COLO829 (cell line): Measurements from ENCODE around the gene PITPNM3.
A peak's percentile ranks its signal among the peaks of the same experiment; 100 is the strongest.

Experiments
- DNase-seq: peaks from one replicate; pipeline ENCODE4 v3.0.0; 2012; ENCODE audit warnings: low spot score

The PITPNM3 gene

GRCh38 chr17:6462692-6463091 is 93.7 kb downstream of the PITPNM3 start:
- no peak for DNase-seq

- DNase-seq, result no peak
Measured at GRCh38 chr17:6461792-6462524, 94.4 kb downstream of the PITPNM3 start.

GRCh38 chr17:6461246-6461645 is 95.1 kb downstream of the PITPNM3 start:
- no peak for DNase-seq

- no peak for DNase-seq
Measured at GRCh38 chr17:6460531-6461161, 95.7 kb downstream of the PITPNM3 start.

DNA sequence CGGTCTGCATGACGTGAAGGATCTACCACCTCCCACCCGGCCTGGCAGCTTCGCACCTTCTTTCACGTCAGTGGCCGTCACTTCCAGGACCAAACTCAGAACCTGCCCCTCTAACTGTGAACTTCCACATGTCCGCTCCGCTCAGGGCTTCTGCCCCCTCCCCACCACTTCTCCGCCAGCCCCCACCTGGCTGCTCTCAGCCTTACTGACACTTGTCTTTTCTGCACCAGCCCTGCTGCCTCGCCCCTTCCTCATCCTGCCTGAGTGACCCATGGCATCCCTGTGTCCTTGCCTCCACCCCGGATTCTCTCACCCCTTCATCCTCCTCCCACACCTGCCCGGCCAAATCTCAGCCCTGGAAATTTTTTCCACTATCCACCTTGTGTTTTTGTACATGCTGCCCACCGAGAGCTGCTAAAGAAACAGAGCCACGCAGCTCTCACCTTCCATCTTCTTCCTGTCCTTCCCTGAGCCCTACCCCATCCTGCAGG is 97.8 kb downstream of the PITPNM3 start:
- DNase-seq, result no peak

DNA sequence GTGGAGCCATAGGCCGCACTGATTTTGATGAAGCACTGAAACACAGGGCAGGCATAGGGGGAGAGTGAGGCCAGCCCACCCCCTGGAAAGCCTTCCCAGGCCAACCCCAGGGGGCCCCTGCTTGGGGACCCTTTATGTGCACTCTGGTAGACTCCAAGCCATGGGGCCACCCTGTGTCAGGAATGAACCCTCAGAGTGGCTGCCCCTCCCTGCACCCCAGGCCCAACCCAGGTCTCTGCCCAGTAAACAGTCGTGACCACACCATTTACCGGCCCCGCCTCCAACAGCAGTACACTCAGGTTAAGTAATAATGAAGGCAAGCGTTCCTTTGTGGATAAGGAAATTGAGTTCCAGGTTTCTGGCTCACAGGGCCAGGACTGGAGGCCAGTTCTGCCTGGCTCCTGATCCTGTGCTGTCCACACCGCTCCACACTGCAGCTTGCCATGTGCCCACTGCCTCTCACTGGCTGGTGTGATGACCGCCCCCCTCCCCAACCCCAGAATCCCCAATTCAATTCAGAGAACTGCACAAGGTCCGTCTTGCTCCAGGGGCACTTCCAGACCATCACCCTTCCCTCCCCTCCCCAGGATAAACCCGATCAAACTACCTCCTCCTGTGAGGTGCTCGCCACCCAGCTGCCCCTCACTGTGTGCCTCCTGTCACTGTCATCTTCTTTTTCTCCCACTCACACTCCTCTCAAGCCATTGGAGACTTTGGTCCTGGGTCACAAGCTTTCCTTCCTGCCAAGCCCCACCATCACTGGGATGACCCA is 98.5 kb downstream of the PITPNM3 start:
- DNase-seq, result no peak

DNA sequence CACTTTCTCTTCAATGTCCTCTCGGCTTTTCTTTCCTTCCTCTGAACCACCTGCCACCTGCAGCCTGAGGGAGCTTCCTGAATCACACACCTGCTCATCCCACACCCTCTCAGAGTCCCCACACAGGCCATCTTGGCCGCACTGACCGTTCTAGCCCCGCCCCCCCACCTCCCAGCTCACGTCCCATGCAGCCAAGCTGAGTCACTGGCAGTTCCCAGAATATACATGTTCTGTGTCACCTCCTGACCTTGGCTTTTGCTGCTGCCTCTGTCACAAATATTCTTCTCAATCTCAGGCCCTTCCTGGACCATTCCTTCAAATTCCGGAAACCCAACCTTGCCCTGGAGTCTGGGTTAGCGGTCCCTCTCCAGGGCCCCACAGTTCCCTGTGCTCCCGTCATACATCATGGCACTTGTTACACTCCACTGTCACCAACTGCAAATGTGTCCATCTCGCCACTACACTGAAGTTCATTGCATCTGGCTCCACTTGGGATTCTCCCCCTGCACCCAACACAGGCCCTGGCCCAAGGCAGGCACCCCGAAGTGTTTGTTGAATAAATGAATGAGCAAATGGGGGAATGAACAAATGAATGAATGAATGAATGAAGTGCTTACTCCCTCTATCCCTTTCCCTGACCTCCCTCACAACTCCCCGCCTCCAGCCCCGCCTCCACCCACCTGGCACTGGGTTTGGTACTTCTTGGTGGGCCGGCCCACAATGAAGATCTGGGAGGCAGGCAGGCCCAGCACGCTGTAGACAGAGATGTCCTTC is 99.3 kb downstream of the PITPNM3 start:
- DNase-seq, result peak; percentile 27

GRCh38 chr17:6456321-6456720 is 100.0 kb downstream of the PITPNM3 start:
- DNase-seq, result no peak

DNA sequence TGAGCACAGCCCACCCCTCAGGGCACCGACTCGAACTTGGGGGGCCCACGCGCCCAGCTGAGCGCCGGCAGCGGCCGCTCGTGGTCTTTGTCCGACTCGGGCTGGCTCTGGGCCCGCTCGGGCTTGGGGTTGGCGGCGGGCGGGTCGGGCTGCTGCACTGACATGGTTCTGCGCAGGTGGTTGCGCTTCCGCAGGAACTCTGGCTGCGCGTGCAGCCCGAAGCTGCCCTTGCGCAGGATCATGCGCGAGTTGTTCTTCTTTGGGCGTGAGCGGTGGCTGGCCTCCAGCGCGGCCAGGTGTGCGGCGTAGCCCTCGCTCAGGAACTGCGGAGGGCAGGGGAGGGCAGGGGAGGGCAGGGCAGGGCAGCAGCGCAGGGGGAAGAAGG is 101.0 kb downstream of the PITPNM3 start:
- no peak for DNase-seq

GRCh38 chr17:6454495-6455320 is 101.6 kb downstream of the PITPNM3 start:
- DNase-seq, result no peak

DNA sequence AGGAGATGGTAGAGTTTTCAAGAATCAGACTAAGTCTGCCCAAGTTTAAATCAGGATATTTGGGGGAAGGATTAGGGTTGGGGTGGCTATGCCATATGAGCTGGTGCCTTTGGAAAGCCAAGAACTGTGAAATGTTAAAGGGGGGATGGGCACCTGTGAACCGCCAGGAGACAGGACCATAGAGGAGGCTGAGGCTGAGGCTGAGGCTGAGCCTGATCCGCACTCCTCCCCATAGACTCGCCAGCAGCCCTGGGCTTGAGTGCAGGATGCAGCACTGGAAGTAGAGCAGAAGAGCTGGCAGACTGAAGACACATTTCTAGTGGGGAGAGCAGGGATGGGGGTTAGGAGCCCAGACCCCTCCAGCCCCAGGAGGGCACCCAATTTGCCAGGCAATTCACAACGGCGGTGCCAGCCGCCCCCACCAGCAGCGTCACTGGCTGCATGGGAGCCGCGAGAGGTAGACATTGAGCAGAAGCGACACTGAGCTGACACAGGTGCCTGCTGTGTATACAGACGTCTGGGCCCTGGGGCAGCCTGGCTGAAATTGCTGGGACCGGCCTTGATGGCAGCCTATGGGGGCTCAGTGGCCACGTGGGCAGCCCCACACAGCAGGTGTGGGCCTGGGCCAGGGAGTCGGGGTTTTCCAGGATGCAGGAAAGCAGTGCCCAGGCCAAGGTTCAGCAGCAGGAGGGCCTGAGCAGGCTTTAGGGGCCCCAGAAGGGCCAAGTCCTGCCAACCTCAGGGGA is 102.9 kb downstream of the PITPNM3 start:
- DNase-seq, result no peak

DNA sequence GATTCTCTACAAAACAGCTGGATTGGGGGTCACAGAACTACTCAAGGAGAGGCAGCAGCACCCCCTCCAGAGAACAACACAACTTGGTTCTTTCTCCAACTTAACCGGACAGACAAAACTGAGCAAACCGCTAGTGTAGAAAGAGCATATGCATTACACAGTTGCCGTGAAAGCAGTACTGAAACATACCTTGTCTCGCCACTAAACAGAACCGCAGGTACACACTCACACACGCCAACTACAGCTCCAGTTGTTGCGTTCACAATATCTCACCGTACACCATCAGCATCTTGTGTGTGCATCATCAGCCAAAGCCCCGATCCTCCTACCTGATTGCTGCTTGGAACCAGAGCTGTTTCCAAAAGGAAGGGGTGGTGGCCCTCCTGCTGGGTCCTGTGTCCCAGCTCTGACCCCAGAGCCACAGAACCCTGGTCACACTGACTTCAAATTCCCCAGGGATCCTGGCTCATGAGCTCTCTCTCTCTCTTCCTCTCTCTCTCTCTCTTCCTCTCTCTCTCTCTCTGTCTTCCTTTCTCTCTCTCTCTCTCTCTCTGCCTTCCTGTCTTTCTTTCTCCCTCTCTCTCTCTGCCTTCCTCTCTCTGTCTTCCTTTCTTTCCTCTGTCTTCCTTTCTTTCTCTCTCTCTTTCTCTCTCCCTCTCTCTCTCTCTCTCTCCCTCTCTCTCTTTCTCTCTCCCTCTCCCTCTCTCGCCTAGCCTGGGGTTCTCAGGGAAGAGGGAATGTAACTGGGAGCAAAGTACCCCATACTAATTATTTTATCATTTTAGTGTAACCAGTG is 103.7 kb downstream of the PITPNM3 start:
- no peak for DNase-seq

GRCh38 chr17:6450926-6451832 is 105.2 kb downstream of the PITPNM3 start:
- peak; percentile 28 for DNase-seq

DNA sequence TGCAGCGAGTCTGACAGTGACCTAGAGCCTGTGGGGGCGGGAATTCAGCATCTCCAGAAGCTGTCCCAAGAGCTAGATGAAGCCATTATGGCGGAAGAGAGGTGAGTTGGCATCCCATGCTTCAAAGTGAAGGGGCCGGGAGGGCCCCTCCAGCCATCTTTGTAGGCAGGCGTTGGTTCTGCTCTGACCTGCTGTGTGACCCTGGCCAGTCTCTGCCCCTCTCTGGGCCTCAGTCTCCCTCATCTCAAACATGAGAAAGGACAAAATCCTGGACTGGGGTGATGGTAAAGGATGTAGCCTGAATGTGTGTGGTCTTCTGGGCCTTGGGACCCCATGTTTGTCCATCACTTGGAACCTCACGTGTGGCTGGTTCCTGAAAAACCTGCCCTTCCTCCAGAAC is 107.0 kb downstream of the PITPNM3 start:
- no peak for DNase-seq

GRCh38 chr17:6448473-6448872 is 107.9 kb downstream of the PITPNM3 start:
- no peak for DNase-seq

DNA sequence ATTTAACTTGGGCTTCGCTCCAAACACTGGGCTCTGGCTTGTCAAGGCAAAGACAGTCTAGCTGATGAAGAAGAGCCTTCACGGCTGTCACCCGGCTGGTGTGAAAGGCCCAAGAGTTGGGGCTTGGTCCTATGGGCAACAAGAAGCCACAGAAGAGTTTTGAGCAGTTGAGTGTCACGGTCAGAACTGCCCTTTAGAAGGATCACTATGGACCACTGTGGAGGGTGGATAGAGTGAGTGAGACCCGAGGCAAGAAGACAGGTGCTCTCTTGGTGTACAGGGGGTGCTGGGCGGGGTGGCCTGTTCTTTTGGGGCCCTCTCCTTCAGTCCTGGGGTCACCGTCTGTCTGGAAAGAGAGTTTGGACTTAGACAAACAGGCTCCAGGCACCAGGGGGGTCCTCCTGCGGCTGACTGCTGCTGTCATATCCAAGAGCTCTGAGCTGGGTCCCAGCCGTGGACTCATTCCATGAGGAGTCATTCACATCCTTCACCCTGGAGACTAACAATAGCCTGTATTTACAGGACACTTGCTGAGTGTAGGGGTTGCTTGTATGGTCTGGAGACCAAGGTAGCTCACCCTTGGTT is 109.7 kb downstream of the PITPNM3 start:
- DNase-seq, result no peak

DNA sequence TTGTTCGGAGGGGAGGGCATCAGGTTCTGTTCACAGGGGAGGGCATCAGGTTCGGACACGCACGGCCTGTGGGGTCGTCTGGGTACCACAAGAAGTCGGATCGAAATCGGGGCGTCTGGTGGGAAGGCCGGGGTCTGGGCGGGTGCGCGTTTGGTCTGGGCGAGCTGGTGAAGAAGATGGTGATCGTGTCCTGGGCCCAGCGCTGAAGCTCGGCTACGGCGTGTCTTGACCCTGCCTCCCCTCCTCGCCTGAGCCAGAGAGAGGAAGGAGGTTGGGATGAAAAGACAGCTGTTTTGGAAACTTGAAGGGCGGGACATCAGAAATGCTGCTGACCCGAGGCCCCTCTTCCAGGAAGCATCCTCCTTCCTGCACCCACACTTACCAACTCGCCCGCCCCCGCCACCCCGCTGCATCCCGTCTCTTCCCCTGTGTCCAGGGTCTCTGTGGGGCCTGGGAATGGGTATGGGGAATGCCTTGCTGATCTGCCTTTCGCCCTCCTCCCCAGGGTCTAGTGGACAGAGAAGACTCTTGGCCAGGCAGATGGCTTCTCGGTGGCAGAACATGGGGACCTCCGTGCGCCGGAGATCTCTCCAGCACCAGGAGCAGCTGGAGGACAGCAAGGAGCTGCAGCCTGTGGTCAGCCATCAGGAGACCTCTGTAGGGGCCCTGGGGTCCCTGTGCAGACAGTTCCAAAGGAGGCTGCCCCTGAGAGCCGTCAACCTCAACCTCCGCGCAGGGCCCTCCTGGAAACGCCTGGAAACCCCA is 111.6 kb downstream of the PITPNM3 start:
- no peak for DNase-seq
